CD4-positive, alpha-beta T cell (primary cell): ENCODE measurements around the gene MEDAG. TPM values are rescaled to one million over a fixed set of nuclear protein-coding genes. Genes with fewer than 3 reads are reported as not detected.
A peak's percentile ranks its signal among the peaks of the same experiment; 100 is the strongest.

ENCODE experiments used
- ATAC-seq: fragments of 200-7000 bp; cut with Tn5 transposase; one replicate; pipeline ENCODE4 v1.10.0; 2022; ENCODE audit warnings: mild to moderate bottlenecking; ENCODE audit not compliant: poor library complexity
- CTCF ChIA-PET: fragments of 350-600 bp; sonication (Branson Sonifier 250); formaldehyde crosslinking; loops from one replicate; lab custom pipeline; 2021; ENCODE audit warnings: antibody characterized with exemption, inconsistent platforms; lab: Charles Lee
- POLR2A ChIA-PET: fragments of 350-600 bp; sonication (Branson Sonifier 250); formaldehyde crosslinking; loops from one replicate; lab custom pipeline; 2021; ENCODE audit warnings: antibody characterized with exemption, inconsistent platforms; lab: Charles Lee
- DNase-seq, 14 experiments: peaks; one replicate each; pipeline ENCODE4 v3.0.0-alpha.2; 2013 to 2020; ENCODE audit warnings: mixed read lengths in 2 of 14
- H3K27ac ChIP-seq, 2 donors: one replicate each; pipeline versions ENCODE4 v1.5.1 to v1.7.0; 2013; ENCODE audit warnings: low read length in 2 of 2, low read depth in 1 of 2, mild to moderate bottlenecking in 1 of 2
- H3K27me3 ChIP-seq, 2 experiments: 1 replicate in 1 of 2; 2 replicates in 1 of 2; pipeline versions ENCODE4 v1.6.1 to v1.7.0; 2013; ENCODE audit warnings: low read length in 2 of 2, control low read depth in 1 of 2, mild to moderate bottlenecking in 1 of 2, moderate library complexity in 1 of 2; ENCODE audit not compliant: insufficient read depth in 2 of 2, control insufficient read depth in 1 of 2
- H3K36me3 ChIP-seq: one replicate; pipeline ENCODE4 v1.6.1; 2013; ENCODE audit warnings: low read length, control low read depth; ENCODE audit not compliant: insufficient read depth
- H3K4me1 ChIP-seq: one replicate; pipeline ENCODE4 v1.6.1; 2013; ENCODE audit warnings: low read length, control low read depth; ENCODE audit not compliant: insufficient read depth
- H3K4me3 ChIP-seq: one replicate; pipeline ENCODE4 v1.5.1; 2013; ENCODE audit warnings: mild to moderate bottlenecking, low read length, moderate library complexity
- H3K9me3 ChIP-seq, 2 experiments: 1 replicate in 1 of 2; 2 replicates in 1 of 2; pipeline versions ENCODE4 v1.6.1 to v1.7.0; 2013; ENCODE audit warnings: low read length in 2 of 2, mild to moderate bottlenecking in 2 of 2, control low read depth in 1 of 2, moderate library complexity in 1 of 2; ENCODE audit not compliant: control insufficient read depth in 1 of 2, insufficient read depth in 1 of 2
- H3K27ac Mint-ChIP-seq: one replicate; pipeline ENCODE4 v1.8.0; 2020; ENCODE audit warnings: mixed read lengths
- H3K27me3 Mint-ChIP-seq: one replicate; pipeline ENCODE4 v1.8.0; 2021; ENCODE audit warnings: mixed read lengths
- H3K36me3 Mint-ChIP-seq: one replicate; pipeline ENCODE4 v1.8.0; 2021; ENCODE audit warnings: low read depth, mixed read lengths
- H3K4me1 Mint-ChIP-seq: one replicate; pipeline ENCODE4 v1.8.0; 2021; ENCODE audit warnings: low read depth, mixed read lengths
- H3K4me3 Mint-ChIP-seq: one replicate; pipeline ENCODE4 v1.8.0; 2020; ENCODE audit warnings: mild to moderate bottlenecking, mixed read lengths
- H3K9me3 Mint-ChIP-seq: one replicate; pipeline ENCODE4 v1.8.0; 2020; ENCODE audit warnings: mixed read lengths
- intact Hi-C, 2 experiments: fragments of 100-400 bp; cut with DNase I in 1 of 2; cut with micrococcal nuclease in 1 of 2; formaldehyde crosslinking; loops; one replicate each; pipeline versions ENCODE4 v1.15.1 to v1.9.0; 2023 to 2025; cut with DNase I, micrococcal nuclease
- total RNA-seq, 174 experiments: library from RNA in 2 of 174; stranded (reverse) in 2 of 174; gene quantifications; one replicate each; pipeline ENCODE4 v1.2.3 and lab custom pipeline; 2021 to 2026
- TF ChIP-seq, protein P1 (sequence below): fragments of 200-600 bp; IDR thresholded peaks from one replicate; pipeline ENCODE4 v1.8.0; 2022; ENCODE audit warnings: antibody characterized with exemption, mild to moderate bottlenecking

Gene MEDAG
- total RNA-seq, 2 experiments from 2014 or later, result not detected

GRCh38 chr13:30864433-30865122, 41.5 kb upstream of the MEDAG start:
- Mint-ChIP-seq H3K9me3 (no peaks in the 10 kb centered on the region), H3K4me1 (peaks cover 5% of the 10 kb centered on the region), H3K4me3 (no peak overlapping the region), H3K36me3 (no peaks in the 10 kb centered on the region), H3K27ac (no peak overlapping the region), H3K27me3 (peaks cover 14% of the 10 kb centered on the region)
- Histone ChIP-seq H3K9me3 (no peaks in the 10 kb centered on the region), H3K4me3 (no peak overlapping the region), H3K36me3 (no peaks in the 10 kb centered on the region), H3K27ac (no peak overlapping the region), H3K4me1 (peaks cover 5% of the 10 kb centered on the region), H3K27me3 (peaks cover 0 to 4% of the 10 kb centered on the region in 2 experiments)
- ATAC-seq (no peak), DNase-seq (no peak)
- TF ChIP-seq, protein P1, sequence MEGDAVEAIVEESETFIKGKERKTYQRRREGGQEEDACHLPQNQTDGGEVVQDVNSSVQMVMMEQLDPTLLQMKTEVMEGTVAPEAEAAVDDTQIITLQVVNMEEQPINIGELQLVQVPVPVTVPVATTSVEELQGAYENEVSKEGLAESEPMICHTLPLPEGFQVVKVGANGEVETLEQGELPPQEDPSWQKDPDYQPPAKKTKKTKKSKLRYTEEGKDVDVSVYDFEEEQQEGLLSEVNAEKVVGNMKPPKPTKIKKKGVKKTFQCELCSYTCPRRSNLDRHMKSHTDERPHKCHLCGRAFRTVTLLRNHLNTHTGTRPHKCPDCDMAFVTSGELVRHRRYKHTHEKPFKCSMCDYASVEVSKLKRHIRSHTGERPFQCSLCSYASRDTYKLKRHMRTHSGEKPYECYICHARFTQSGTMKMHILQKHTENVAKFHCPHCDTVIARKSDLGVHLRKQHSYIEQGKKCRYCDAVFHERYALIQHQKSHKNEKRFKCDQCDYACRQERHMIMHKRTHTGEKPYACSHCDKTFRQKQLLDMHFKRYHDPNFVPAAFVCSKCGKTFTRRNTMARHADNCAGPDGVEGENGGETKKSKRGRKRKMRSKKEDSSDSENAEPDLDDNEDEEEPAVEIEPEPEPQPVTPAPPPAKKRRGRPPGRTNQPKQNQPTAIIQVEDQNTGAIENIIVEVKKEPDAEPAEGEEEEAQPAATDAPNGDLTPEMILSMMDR, result no peak
- intact Hi-C loops, result loop anchor here in 1 of 2 experiments (5.0 kb wide), 1 partner anchor 178 kb away; no protein-coding TSS in a partner anchor
- ChIA-PET CTCF (interaction anchor here (1.3 kb wide), 1 partner anchor 9 kb away, joined by 6 read pairs; no protein-coding TSS in a partner anchor), POLR2A (interaction anchor here (1.6 kb wide), 1 partner anchor 247 kb away, joined by 4 read pairs; the partner anchor contains the start of gene USPL1)

DNA sequence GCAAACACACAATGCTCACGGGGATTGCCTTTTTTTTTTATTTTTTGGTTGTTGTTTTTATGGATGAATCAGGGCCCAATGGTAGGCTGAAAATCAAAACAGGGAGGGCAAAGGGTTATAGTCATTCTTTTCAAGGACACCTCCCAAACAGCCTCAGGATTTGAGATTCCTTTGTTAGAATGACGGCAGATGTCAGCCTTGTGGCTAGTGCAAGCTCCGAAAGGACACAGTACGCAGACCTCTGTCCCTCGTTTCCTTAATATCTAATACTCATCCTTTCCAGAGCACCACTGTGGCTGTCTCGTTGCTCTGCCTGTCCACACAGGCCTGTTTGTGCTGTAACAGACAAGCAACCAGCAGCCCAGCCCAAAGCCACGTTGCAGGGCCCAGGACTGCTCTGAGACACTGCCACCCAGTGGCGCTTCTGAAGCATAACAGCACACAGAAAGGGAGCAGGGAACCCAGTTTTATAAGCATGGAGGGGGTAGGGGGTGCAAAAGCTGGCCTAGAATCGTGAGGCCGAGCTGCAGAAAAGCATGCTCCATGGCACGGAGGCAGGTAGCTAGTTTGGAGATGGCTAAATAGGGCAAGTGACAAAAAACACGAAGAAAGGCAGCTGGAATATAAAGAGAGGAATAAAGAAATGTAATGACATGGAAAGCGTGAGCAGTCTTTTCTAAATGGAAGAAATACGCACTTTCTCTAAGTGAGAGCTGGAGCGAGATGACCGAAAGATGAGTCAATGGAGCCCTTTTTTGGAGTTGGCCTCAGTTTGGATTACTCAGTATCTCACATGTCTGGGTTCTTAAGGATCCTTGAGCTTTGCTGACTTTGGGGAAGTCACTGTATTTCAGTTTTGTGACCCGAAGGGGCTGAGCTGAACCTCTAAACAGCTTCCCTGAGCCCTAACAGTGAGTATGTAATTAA, 40.7 kb upstream of the MEDAG start:
- TF ChIP-seq, protein P1, result peak; percentile 89
- Histone ChIP-seq H3K4me3 (no peak overlapping the region), H3K4me1 (peaks cover 5% of the 10 kb centered on the region), H3K27me3 (peaks cover 0 to 4% of the 10 kb centered on the region in 2 experiments), H3K36me3 (no peaks in the 10 kb centered on the region), H3K27ac (no peak overlapping the region), H3K9me3 (no peaks in the 10 kb centered on the region)
- Mint-ChIP-seq H3K9me3 (no peaks in the 10 kb centered on the region), H3K36me3 (no peaks in the 10 kb centered on the region), H3K27ac (no peak overlapping the region), H3K4me3 (no peak overlapping the region), H3K4me1 (peaks cover 5% of the 10 kb centered on the region), H3K27me3 (peaks cover 20% of the 10 kb centered on the region)
- ChIA-PET POLR2A (interaction anchor here (1.6 kb wide), 1 partner anchor 248 kb away, joined by 4 read pairs; the partner anchor contains the start of gene USPL1), CTCF (interaction anchor here (1.3 kb wide), 1 partner anchor 9 kb away, joined by 6 read pairs; no protein-coding TSS in a partner anchor)
- peak; percentile 15 to 74 (median 36) for DNase-seq
- intact Hi-C loops, result loop anchor here in 1 of 2 experiments (5.0 kb wide), 1 partner anchor 177 kb away; no protein-coding TSS in a partner anchor
- ATAC-seq, result peak; percentile 94

DNA sequence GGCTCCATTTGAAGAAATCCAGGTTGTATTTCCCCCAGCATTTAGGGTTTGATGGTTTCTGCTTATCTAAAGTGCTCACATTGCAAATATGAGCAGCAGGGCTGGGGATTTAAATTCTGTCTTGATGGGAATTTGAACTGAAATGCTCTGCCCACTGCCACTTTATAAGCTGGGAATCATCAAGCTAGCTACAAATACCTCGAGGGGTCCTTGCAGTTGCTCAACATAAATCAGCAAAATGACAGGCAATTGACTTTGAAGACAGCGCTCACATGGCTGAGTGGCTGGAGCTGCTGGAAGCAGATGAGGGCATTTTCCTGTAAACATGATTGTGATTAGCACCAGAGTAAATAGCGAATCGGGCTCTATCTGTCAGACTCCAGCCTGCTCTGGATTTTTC, 39.4 kb upstream of the MEDAG start:
- H3K4me3 ChIP-seq, result no peak overlapping the region
- H3K9me3 Mint-ChIP-seq, result no peaks in the 10 kb centered on the region
- H3K4me1 Mint-ChIP-seq, result peaks cover 5% of the 10 kb centered on the region
- no peaks in the 10 kb centered on the region for H3K36me3 ChIP-seq
- ChIA-PET POLR2A (no interaction called here), CTCF (no interaction called here)
- H3K27ac ChIP-seq, result no peak overlapping the region
- H3K36me3 Mint-ChIP-seq, result no peaks in the 10 kb centered on the region
- H3K4me3 Mint-ChIP-seq, result no peak overlapping the region
- DNase-seq, result no peak
- intact Hi-C loops, result loop anchor here in 1 of 2 experiments (5.0 kb wide), 1 partner anchor 176 kb away; no protein-coding TSS in a partner anchor
- no peak for ATAC-seq
- H3K27ac Mint-ChIP-seq, result no peak overlapping the region
- peaks cover 5% of the 10 kb centered on the region for H3K4me1 ChIP-seq
- H3K27me3 Mint-ChIP-seq, result peaks cover 21% of the 10 kb centered on the region
- H3K9me3 ChIP-seq, result no peaks in the 10 kb centered on the region
- H3K27me3 ChIP-seq, result peaks cover 0 to 4% of the 10 kb centered on the region in 2 experiments
- TF ChIP-seq, protein P1, result no peak
